Ovary (tissue), 3 donors: Measurements from ENCODE around the gene GALK1.

ENCODE experiments used
- EP300 ChIP-seq: sonication (generic); formaldehyde crosslinking; IDR thresholded peaks from one replicate; pipeline ENCODE4 v1.6.1; 2017; ENCODE audit warnings: antibody characterized with exemption
- TF ChIP-seq, protein P1 (sequence below), 3 donors: fragments of 450-650 bp in 2 of 3; fragments of 200-600 bp in 1 of 3; IDR thresholded peaks; one replicate each; pipeline versions ENCODE4 v1.5.1 to v1.8.0; 2016 to 2022; ENCODE audit warnings: antibody characterized with exemption in 3 of 3, mild to moderate bottlenecking in 1 of 3
- donor health status: DM: no; HTN: no; CAD: no.

GRCh38 chr17:75743625-75744206, 21.3 kb downstream of the GALK1 start:
- TF ChIP-seq, protein P1, sequence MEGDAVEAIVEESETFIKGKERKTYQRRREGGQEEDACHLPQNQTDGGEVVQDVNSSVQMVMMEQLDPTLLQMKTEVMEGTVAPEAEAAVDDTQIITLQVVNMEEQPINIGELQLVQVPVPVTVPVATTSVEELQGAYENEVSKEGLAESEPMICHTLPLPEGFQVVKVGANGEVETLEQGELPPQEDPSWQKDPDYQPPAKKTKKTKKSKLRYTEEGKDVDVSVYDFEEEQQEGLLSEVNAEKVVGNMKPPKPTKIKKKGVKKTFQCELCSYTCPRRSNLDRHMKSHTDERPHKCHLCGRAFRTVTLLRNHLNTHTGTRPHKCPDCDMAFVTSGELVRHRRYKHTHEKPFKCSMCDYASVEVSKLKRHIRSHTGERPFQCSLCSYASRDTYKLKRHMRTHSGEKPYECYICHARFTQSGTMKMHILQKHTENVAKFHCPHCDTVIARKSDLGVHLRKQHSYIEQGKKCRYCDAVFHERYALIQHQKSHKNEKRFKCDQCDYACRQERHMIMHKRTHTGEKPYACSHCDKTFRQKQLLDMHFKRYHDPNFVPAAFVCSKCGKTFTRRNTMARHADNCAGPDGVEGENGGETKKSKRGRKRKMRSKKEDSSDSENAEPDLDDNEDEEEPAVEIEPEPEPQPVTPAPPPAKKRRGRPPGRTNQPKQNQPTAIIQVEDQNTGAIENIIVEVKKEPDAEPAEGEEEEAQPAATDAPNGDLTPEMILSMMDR (IDR thresholded peaks at IDR 0.05): no peak
- no peak for TF ChIP-seq EP300
